GM19043 (cell line): ENCODE data around the gene COX17.

ENCODE experiments used
- ATAC-seq: cut with Tn5 transposase; IDR thresholded peaks from one replicate; pipeline ENCODE4 v1.9.1; 2021; ENCODE audit warnings: low read depth; ENCODE audit not compliant: unreplicated experiment

Gene COX17

GRCh38 chr3:119626196-119626595, 51.0 kb downstream of the COX17 start:
- no peak for ATAC-seq

- no peak for ATAC-seq
Measured at GRCh38 chr3:119625451-119626153, 51.6 kb downstream of the COX17 start.

- ATAC-seq, result no peak
Measured at GRCh38 chr3:119624002-119624720, 53.0 kb downstream of the COX17 start.

GRCh38 chr3:119620899-119621298, 56.3 kb downstream of the COX17 start:
- ATAC-seq, result no peak
